DND-41 (cell line): Measurements from ENCODE around the gene PTPRN.

Experiments used
- ATAC-seq: fragments of 200-7000 bp; cut with Tn5 transposase; 3 replicates; pipeline ENCODE4 v1.9.1; 2021; ENCODE audit warnings: low read depth; ENCODE audit not compliant: insufficient read depth
- DNase-seq: peaks from one replicate; pipeline ENCODE4 v3.0.0-alpha.2; 2020
- H2AFZ ChIP-seq: 2 replicates; pipeline ENCODE4 v1.6.0; 2012; ENCODE audit warnings: low read depth, low read length
- H3K27ac ChIP-seq: 2 replicates; pipeline ENCODE4 v1.5.1; 2012; ENCODE audit warnings: low read length, inconsistent platforms
- H3K27me3 ChIP-seq: fragments of 200-600 bp; sonication (generic); 2 replicates; pipeline ENCODE4 v1.6.0; 2012; ENCODE audit warnings: low read length, mild to moderate bottlenecking, inconsistent platforms; ENCODE audit not compliant: insufficient read depth, poor library complexity
- H3K36me3 ChIP-seq: 2 replicates; pipeline ENCODE4 v1.5.1; 2012; ENCODE audit warnings: low read length, inconsistent platforms; ENCODE audit not compliant: insufficient read depth
- H3K4me1 ChIP-seq: 2 replicates; pipeline ENCODE4 v1.5.1; 2012; ENCODE audit warnings: mild to moderate bottlenecking, low read length; ENCODE audit not compliant: insufficient read depth
- H3K4me2 ChIP-seq: 2 replicates; pipeline ENCODE4 v1.6.0; 2012; ENCODE audit warnings: mild to moderate bottlenecking, moderate library complexity, low read length, inconsistent platforms; ENCODE audit not compliant: insufficient read depth
- H3K4me3 ChIP-seq, 2 experiments: fragments of 200-600 bp in 1 of 2; shearing (Covaris generic) in 1 of 2; 2 replicates each; pipeline ENCODE4 v1.5.1; 2012 to 2016; ENCODE audit warnings: inconsistent platforms in 2 of 2, low read length in 2 of 2, mild to moderate bottlenecking in 2 of 2, low read depth in 1 of 2, moderate library complexity in 1 of 2
- H3K79me2 ChIP-seq: 2 replicates; pipeline ENCODE4 v1.6.0; 2012; ENCODE audit warnings: low read length, inconsistent platforms; ENCODE audit not compliant: insufficient read depth
- H3K9ac ChIP-seq: 2 replicates; pipeline ENCODE4 v1.6.0; 2012; ENCODE audit warnings: low read depth, mild to moderate bottlenecking, inconsistent platforms, low read length, moderate library complexity
- H3K9me3 ChIP-seq: 2 replicates; pipeline ENCODE4 v1.5.1; 2012; ENCODE audit warnings: low read length, moderate library complexity, mild to moderate bottlenecking, inconsistent platforms; ENCODE audit not compliant: insufficient read depth, severe bottlenecking
- H4K20me1 ChIP-seq: 2 replicates; pipeline ENCODE4 v1.6.0; 2012; ENCODE audit warnings: low read length; ENCODE audit not compliant: insufficient read depth
- EZH2 ChIP-seq: IDR thresholded peaks from 3 replicates; pipeline ENCODE4 v1.6.1; 2012; ENCODE audit warnings: borderline replicate concordance, low read depth, mild to moderate bottlenecking, moderate library complexity, low read length, inconsistent platforms; ENCODE audit not compliant: severe bottlenecking
- TF ChIP-seq, protein P1 (sequence below): IDR thresholded peaks from 2 replicates; pipeline ENCODE4 v1.5.1; 2012; ENCODE audit warnings: borderline replicate concordance, low read length, moderate library complexity, mild to moderate bottlenecking; ENCODE audit not compliant: poor library complexity, severe bottlenecking; ENCODE audit errors: extremely low read depth

Gene PTPRN

GRCh38 chr2:219354582-219354981, 45.4 kb upstream of the PTPRN start:
- Histone ChIP-seq H3K36me3 (no peaks in the 10 kb centered on the region), H3K27ac (no peak overlapping the region), H3K4me3 (no peak overlapping the region), H3K4me1 (no peaks in the 10 kb centered on the region), H2AFZ (no peak overlapping the region), H3K9ac (no peak overlapping the region), H3K4me2 (no peak overlapping the region), H3K79me2 (no peaks in the 10 kb centered on the region), H4K20me1 (no peaks in the 10 kb centered on the region; the same call in 1 of the 2 replicates), H3K27me3 (no peaks in the 10 kb centered on the region), H3K9me3 (no peaks in the 10 kb centered on the region)
- ATAC-seq, result no peak
- no peak for TF ChIP-seq EZH2
- no peak for DNase-seq

- Histone ChIP-seq H3K4me3 (no peak overlapping the region), H4K20me1 (no peaks in the 10 kb centered on the region; the same call in 1 of the 2 replicates), H3K36me3 (no peaks in the 10 kb centered on the region), H3K27ac (no peak overlapping the region), H2AFZ (no peak overlapping the region), H3K27me3 (no peaks in the 10 kb centered on the region), H3K79me2 (no peaks in the 10 kb centered on the region), H3K4me1 (no peaks in the 10 kb centered on the region), H3K4me2 (no peak overlapping the region), H3K9me3 (no peaks in the 10 kb centered on the region), H3K9ac (no peak overlapping the region)
- DNase-seq (no peak), ATAC-seq (no peak)
- no peak for TF ChIP-seq EZH2
- TF ChIP-seq, protein P1, sequence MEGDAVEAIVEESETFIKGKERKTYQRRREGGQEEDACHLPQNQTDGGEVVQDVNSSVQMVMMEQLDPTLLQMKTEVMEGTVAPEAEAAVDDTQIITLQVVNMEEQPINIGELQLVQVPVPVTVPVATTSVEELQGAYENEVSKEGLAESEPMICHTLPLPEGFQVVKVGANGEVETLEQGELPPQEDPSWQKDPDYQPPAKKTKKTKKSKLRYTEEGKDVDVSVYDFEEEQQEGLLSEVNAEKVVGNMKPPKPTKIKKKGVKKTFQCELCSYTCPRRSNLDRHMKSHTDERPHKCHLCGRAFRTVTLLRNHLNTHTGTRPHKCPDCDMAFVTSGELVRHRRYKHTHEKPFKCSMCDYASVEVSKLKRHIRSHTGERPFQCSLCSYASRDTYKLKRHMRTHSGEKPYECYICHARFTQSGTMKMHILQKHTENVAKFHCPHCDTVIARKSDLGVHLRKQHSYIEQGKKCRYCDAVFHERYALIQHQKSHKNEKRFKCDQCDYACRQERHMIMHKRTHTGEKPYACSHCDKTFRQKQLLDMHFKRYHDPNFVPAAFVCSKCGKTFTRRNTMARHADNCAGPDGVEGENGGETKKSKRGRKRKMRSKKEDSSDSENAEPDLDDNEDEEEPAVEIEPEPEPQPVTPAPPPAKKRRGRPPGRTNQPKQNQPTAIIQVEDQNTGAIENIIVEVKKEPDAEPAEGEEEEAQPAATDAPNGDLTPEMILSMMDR, result no peak
Observed at GRCh38 chr2:219353129-219353528, 43.9 kb upstream of the PTPRN start.

DNA sequence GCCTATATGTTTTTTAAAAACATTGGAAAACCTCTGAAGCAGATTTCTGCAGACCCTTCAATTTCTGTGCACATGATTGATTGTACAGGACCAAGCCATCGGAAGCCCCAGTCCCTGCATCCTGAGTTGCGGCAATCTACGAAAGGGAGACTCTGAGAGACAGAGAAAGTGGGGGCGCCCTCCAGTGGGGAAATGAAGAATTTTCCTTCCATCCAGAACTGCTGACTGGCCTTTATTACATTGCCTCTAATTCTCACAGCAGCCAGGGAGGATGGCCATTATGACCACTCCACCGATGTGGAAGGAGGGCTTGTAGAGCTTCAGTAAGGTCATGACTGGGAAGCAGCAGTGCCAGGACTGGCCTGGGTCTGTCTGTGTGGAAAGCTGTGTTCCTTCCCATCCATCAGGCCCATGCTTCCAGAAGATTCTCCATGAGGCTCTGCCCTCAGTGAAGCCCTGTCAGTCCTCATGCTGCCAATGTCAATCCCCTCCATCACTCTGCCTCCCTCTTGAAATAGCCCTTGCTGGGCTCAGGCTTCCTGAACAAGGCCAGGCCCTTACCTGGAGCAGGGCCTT, 43.3 kb upstream of the PTPRN start:
- Histone ChIP-seq H2AFZ (no peak overlapping the region), H3K4me1 (no peaks in the 10 kb centered on the region), H3K9ac (no peak overlapping the region), H3K27me3 (no peaks in the 10 kb centered on the region), H3K9me3 (no peaks in the 10 kb centered on the region), H3K4me3 (no peak overlapping the region), H3K36me3 (no peaks in the 10 kb centered on the region), H3K27ac (no peak overlapping the region), H3K4me2 (no peak overlapping the region), H3K79me2 (no peaks in the 10 kb centered on the region), H4K20me1 (no peaks in the 10 kb centered on the region; the same call in 1 of the 2 replicates)
- ATAC-seq (peak; percentile 95), DNase-seq (peak; percentile 71)
- TF ChIP-seq, protein P1, result peak; percentile 81
- no peak for TF ChIP-seq EZH2

DNA sequence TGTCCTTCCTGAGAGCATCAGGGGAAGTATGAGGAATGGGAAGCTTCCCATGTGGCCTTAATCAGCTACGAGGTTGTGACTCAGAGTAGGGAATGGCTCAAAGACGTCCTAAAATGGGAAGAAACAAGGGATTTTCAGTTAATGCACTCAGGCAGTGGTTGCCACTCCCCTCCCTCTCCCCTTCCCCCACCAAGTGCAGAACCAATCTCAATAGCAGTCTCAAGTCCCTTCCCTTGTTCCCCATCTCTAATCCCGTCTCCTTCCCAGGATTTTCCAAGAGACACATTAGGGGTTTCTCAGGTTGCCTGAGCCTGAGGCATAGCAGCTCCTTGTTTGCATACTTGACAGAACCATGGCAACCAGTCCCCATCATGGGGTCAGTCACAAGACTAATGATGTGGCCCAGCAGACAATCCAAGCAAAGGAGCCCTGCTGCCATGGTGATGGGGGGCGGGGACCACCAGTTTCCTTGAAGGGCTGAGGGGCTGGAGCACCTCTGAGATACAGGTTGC, 41.6 kb upstream of the PTPRN start:
- Histone ChIP-seq H3K4me3 (no peak overlapping the region), H3K79me2 (no peaks in the 10 kb centered on the region), H3K4me1 (no peaks in the 10 kb centered on the region), H4K20me1 (no peaks in the 10 kb centered on the region; the same call in 1 of the 2 replicates), H3K9me3 (no peaks in the 10 kb centered on the region), H3K4me2 (no peak overlapping the region), H3K27me3 (no peaks in the 10 kb centered on the region), H3K27ac (no peak overlapping the region), H3K36me3 (no peaks in the 10 kb centered on the region), H3K9ac (no peak overlapping the region), H2AFZ (no peak overlapping the region)
- DNase-seq, result no peak
- ATAC-seq, result no peak
- TF ChIP-seq, protein P1, result no peak
- TF ChIP-seq EZH2, result no peak
